DMS153 (cell line): ENCODE measurements around the gene SERPINH1.

Experiments used
- DNase-seq: peaks from one replicate; lab custom pipeline; 2025; lab: John Stamatoyannopoulos, UW

Gene SERPINH1

GRCh38 chr11:75532200-75533048, 29.6 kb upstream of the SERPINH1 start:
- DNase-seq, result peak; percentile 60

- no peak for DNase-seq
Measured at GRCh38 chr11:75533896-75534258, 28.2 kb upstream of the SERPINH1 start.

- DNase-seq, result peak; percentile 78
Measured at GRCh38 chr11:75534259-75535069, 27.6 kb upstream of the SERPINH1 start.

GRCh38 chr11:75535071-75535470, 27.0 kb upstream of the SERPINH1 start:
- no peak for DNase-seq

GRCh38 chr11:75536786-75537641, 25.0 kb upstream of the SERPINH1 start:
- no peak for DNase-seq

- no peak for DNase-seq
Measured at GRCh38 chr11:75537740-75538139, 24.3 kb upstream of the SERPINH1 start.

- DNase-seq, result no peak
Measured at GRCh38 chr11:75538150-75538942, 23.7 kb upstream of the SERPINH1 start.

GRCh38 chr11:75539459-75540334, 22.4 kb upstream of the SERPINH1 start:
- DNase-seq, result no peak

GRCh38 chr11:75541193-75542087, 20.6 kb upstream of the SERPINH1 start:
- DNase-seq, result no peak

- no peak for DNase-seq
Measured at GRCh38 chr11:75542088-75542438, 20.0 kb upstream of the SERPINH1 start.

GRCh38 chr11:75543806-75544205, 18.2 kb upstream of the SERPINH1 start:
- DNase-seq, result no peak

GRCh38 chr11:75547177-75547576, 14.9 kb upstream of the SERPINH1 start:
- no peak for DNase-seq

- peak; percentile 32 for DNase-seq
Measured at GRCh38 chr11:75547617-75548058, 14.4 kb upstream of the SERPINH1 start.

GRCh38 chr11:75548595-75549272, 13.3 kb upstream of the SERPINH1 start:
- DNase-seq, result no peak

GRCh38 chr11:75549370-75549958, 12.6 kb upstream of the SERPINH1 start:
- no peak for DNase-seq

GRCh38 chr11:75553182-75553581, 8.9 kb upstream of the SERPINH1 start:
- no peak for DNase-seq

- no peak for DNase-seq
Measured at GRCh38 chr11:75553889-75554257, 8.2 kb upstream of the SERPINH1 start.

GRCh38 chr11:75554258-75555022, 7.6 kb upstream of the SERPINH1 start:
- DNase-seq, result no peak
